ENCODE data around the gene CAMTA1.

CAMTA1 gene

DNA sequence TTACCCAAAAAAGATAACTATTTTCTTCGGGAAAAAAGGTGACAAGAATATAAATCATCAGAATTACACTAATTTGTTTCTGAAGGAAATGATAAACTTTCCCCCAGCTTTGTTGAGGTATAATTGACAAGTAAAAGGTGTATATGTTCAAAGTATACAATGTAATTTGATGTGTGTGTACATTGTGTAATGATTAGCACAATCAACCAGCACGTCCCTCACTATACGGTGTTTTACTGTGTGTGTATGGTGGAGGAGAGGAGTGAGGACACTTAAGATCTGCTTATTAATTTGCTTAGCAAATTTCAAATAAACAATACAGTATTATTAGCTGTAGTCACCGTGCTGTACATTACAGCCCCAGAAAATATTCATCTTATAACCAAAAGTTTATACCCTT lies 77.7 kb downstream of the CAMTA1 start:
- in situ Hi-C loops (cut with MboI; ENCODE audit: low sequenced_read_pairs, unreplicated experiment) = no loop called here
- TF ChIP-seq, protein P1, sequence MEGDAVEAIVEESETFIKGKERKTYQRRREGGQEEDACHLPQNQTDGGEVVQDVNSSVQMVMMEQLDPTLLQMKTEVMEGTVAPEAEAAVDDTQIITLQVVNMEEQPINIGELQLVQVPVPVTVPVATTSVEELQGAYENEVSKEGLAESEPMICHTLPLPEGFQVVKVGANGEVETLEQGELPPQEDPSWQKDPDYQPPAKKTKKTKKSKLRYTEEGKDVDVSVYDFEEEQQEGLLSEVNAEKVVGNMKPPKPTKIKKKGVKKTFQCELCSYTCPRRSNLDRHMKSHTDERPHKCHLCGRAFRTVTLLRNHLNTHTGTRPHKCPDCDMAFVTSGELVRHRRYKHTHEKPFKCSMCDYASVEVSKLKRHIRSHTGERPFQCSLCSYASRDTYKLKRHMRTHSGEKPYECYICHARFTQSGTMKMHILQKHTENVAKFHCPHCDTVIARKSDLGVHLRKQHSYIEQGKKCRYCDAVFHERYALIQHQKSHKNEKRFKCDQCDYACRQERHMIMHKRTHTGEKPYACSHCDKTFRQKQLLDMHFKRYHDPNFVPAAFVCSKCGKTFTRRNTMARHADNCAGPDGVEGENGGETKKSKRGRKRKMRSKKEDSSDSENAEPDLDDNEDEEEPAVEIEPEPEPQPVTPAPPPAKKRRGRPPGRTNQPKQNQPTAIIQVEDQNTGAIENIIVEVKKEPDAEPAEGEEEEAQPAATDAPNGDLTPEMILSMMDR (IDR thresholded peaks at IDR 0.05; ENCODE audit: borderline replicate concordance, control extremely low read depth, extremely low read depth, insufficient read depth, missing control alignments) = no peak
- no peak for DNase-seq (ENCODE audit: low spot score)

DNA sequence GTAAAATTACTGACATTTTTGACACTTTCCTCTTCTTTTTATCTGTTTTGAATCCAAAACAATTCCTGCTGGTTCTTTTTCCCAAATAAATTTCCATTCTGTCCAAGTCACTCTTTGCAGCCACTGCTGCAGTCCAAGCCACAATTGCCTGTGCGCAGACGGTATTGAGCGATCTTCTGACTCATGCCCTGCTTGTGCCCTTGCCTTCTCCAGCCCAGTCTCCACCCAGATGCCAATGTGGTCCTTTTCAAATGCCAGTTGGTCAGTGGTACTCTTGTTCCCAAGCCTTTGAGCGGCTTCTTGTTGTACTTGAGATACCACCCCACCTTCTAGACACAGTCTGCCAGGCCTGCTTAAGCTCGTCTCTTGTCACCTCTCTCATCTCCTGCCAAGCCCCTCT lies 78.9 kb downstream of the CAMTA1 start:
- in situ Hi-C loops (cut with MboI; ENCODE audit: low sequenced_read_pairs, unreplicated experiment) = no loop called here
- TF ChIP-seq, protein P1 (IDR thresholded peaks at IDR 0.05; ENCODE audit: borderline replicate concordance, control extremely low read depth, extremely low read depth, insufficient read depth, missing control alignments) = no peak
- no peak for DNase-seq (ENCODE audit: low spot score)

DNA sequence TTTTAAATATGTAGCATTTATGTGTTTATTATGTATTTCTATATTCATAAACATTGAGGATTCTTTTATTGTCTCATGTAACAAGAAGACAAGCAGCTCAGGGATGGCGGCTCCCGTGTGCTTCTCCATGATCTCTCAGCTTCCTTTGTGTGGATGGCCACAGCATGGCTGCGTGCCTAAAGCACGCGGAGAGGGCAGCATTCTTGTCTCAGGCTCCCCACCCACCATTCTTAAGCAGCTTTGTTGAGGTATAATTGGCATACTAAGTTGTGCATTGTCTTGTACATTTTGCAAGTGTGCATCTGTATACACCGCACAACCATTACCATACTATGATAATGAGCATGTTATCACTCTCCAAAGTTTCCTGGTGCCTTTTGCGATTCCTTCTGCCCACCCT lies 81.6 kb downstream of the CAMTA1 start:
- TF ChIP-seq, protein P1 (IDR thresholded peaks at IDR 0.05; ENCODE audit: borderline replicate concordance, control extremely low read depth, extremely low read depth, insufficient read depth, missing control alignments) = no peak
- no peak for DNase-seq (ENCODE audit: low spot score)
- in situ Hi-C loops (cut with MboI; ENCODE audit: low sequenced_read_pairs, unreplicated experiment) = no loop called here

DNA sequence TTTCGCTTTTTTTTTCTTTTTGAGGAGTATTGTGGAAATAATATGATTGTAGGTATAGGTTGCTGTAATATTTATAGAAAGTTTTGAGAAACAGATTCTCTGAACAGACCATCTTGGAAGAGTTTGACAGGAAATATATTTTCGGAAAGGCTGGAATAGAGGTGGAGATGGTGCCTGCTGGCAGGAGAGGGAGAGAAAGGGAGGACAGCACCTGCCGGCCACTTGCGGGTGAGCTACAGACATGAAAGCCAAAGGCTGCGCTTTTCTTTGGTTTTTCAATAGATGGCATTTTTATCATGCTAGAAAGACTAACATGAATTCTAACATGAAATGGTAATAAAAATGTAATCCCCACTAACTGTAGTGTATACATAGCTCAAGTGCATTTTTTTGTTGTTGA lies 82.1 kb downstream of the CAMTA1 start:
- TF ChIP-seq, protein P1 (IDR thresholded peaks at IDR 0.05; ENCODE audit: borderline replicate concordance, control extremely low read depth, extremely low read depth, insufficient read depth, missing control alignments) = no peak
- in situ Hi-C loops (cut with MboI; ENCODE audit: low sequenced_read_pairs, unreplicated experiment) = no loop called here
- no peak for DNase-seq (ENCODE audit: low spot score)

DNA sequence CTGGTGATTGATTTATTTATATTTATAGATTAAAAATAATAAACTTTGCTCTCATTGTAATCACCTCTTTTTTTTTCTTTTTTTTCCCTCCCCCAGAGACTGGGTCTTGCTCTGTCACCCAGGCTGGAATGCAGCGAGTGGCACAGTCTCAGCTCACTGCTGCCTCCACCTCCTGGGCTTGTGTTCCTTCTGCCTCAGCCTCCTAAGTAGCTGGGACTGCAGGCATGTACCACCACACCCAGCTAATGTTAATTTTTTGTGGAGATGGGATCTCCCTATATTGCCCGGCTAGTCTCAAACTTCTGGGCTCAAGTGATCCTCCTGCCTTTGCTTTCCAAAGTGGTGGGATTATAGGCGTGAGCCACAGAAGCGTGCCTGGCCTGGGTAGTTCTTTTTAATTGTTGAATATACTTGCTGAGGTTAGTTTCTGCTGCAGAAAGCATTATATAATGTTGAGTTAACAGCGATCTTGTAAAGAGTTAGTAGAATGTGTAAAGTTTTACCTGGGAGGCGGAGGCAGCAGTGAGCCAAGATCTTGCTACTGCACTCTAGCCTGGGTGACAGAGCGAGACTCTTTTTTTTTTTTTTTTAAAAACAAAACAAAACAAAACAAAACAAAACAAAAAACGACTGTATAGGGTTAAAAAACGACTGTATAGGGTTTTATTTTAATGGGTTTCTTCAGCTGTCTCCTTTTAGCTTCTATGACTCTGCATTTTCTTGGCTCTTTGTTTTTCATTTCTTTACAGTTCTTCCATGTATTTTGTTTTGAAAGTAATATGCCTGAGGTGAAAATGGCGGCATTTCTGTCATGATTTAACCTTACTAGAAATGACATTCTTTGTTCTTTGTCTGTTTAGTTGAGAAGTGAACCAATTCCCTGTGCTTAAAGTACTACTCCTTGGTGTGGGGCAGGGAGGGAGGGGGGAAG lies 82.7 kb downstream of the CAMTA1 start:
- DNase-seq (ENCODE audit: low spot score) = no peak
- TF ChIP-seq, protein P1 (IDR thresholded peaks at IDR 0.05; ENCODE audit: borderline replicate concordance, control extremely low read depth, extremely low read depth, insufficient read depth, missing control alignments) = no peak
- in situ Hi-C loops (cut with MboI; ENCODE audit: low sequenced_read_pairs, unreplicated experiment) = no loop called here

DNA sequence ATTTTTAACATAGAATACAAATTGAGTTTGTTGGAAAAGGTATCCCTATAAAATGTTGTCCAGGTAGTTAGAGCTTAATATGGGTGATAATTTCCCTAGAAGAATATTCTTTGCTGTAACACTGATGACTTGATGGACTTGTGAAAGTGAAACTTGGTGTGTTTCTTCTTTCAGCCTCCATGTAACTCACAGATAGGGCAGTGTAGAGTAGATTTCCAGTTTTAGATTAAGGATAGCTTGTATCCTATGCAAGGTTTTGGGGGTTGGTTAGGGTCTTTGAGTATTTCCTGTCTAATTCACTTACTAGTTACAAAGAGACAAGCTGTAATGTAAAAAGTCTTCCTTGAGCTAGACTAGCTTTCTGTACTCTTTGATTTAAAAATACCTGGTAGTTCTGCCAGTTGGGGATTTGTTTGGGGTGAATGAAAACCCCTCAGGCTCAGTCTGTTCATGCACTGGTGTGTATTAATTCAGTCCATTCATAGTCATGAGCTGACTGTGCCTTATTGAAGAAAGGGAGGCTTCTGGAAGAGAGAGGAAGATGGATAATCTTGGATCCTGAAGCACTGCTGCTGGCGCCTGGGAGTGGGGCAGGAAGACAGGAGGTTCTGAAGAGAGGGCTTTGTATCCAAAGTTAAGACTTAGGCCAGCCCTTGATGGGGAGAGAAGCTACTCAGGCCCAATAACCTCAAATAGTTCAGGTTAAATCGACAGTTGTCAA lies 83.6 kb downstream of the CAMTA1 start:
- DNase-seq (ENCODE audit: low spot score) = no peak
- in situ Hi-C loops (cut with MboI; ENCODE audit: low sequenced_read_pairs, unreplicated experiment) = no loop called here
- TF ChIP-seq, protein P1 (IDR thresholded peaks at IDR 0.05; ENCODE audit: borderline replicate concordance, control extremely low read depth, extremely low read depth, insufficient read depth, missing control alignments) = no peak
